Measurements from ENCODE around the gene EPX.

Gene EPX

DNA sequence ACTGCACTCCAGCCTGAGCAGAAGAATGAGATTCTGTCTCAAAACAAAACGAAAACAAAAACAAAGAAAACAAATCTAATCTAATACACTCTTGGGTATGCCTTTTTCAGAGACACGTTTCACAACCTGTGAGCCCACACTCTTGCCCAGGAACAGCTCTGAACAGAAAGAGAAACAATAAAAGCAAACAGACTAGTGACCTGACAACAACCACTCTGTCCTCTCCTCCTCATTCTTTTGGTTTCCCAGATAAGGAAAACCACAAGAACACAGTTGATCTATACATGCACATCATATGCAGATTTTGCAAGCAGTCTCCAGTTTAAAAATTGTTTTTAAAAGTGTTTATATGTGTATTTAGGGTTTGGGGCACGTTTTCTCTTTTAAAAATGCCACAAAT lies 25.2 kb downstream of the EPX start:
- TF ChIP-seq CSDC2 (CRISPR knock-in tag; IDR thresholded peaks at IDR 0.05) (no peak), ZFP30 (CRISPR knock-in tag; IDR thresholded peaks at IDR 0.05) (no peak), RARB (CRISPR knock-in tag; IDR thresholded peaks at IDR 0.05) (no peak), ARNTL (CRISPR knock-in tag; IDR thresholded peaks at IDR 0.05; ENCODE audit: borderline replicate concordance, low read depth) (no peak)
- TF ChIP-seq, protein P1, sequence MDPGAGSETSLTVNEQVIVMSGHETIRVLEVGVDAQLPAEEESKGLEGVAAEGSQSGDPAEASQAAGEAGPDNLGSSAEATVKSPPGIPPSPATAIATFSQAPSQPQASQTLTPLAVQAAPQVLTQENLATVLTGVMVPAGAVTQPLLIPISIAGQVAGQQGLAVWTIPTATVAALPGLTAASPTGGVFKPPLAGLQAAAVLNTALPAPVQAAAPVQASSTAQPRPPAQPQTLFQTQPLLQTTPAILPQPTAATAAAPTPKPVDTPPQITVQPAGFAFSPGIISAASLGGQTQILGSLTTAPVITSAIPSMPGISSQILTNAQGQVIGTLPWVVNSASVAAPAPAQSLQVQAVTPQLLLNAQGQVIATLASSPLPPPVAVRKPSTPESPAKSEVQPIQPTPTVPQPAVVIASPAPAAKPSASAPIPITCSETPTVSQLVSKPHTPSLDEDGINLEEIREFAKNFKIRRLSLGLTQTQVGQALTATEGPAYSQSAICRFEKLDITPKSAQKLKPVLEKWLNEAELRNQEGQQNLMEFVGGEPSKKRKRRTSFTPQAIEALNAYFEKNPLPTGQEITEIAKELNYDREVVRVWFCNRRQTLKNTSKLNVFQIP (CRISPR knock-in tag; IDR thresholded peaks at IDR 0.05; ENCODE audit: borderline replicate concordance, low read depth): no peak
- no peak for ATAC-seq

DNA sequence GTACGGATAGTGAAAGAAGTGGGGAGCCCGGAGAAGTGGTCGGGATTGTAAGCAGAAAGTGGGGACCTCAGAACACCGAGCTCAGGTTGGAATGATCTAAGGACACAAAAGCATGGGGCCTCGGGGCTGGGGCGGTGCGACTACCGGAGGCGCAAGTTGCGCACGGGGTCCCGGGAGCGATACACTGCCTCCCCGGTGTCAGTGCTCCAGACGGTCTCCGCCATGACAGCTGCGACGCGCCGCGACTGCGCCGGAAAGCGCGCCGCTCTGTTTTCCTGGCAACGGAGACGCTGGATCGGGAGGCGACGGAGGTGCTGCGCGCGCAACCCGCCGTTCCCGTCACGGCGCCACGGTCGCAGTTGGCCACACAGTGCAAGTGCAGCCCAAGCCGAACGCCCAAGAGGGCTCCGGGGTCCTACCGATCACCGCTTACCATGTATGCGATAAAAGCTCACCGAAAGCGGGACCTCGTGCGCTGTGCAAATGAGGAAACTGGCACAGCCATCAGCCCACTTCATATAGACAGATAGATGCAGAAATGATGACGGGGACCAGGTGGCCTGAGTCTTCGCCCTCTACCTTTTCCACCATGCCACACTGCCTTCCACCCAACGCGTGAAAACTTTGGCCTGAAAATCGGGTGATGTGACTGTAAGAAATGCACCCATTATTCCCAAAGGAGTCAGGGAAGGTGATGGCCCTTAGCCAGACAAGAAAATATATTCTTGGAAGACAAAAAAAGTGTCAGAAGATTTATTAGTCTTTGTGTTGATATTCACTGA lies 26.7 kb downstream of the EPX start, which contains the start of gene MKS1:
TSS of gene MKS1 (minus strand) at position 249 of the 782 bp plus-strand sequence. CDS start at position 224, 25 bp downstream.
- peak; percentile 99 for ATAC-seq
- TF ChIP-seq, protein P2, sequence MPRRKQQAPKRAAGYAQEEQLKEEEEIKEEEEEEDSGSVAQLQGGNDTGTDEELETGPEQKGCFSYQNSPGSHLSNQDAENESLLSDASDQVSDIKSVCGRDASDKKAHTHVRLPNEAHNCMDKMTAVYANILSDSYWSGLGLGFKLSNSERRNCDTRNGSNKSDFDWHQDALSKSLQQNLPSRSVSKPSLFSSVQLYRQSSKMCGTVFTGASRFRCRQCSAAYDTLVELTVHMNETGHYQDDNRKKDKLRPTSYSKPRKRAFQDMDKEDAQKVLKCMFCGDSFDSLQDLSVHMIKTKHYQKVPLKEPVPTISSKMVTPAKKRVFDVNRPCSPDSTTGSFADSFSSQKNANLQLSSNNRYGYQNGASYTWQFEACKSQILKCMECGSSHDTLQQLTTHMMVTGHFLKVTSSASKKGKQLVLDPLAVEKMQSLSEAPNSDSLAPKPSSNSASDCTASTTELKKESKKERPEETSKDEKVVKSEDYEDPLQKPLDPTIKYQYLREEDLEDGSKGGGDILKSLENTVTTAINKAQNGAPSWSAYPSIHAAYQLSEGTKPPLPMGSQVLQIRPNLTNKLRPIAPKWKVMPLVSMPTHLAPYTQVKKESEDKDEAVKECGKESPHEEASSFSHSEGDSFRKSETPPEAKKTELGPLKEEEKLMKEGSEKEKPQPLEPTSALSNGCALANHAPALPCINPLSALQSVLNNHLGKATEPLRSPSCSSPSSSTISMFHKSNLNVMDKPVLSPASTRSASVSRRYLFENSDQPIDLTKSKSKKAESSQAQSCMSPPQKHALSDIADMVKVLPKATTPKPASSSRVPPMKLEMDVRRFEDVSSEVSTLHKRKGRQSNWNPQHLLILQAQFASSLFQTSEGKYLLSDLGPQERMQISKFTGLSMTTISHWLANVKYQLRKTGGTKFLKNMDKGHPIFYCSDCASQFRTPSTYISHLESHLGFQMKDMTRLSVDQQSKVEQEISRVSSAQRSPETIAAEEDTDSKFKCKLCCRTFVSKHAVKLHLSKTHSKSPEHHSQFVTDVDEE (CRISPR knock-in tag; IDR thresholded peaks at IDR 0.05): peak; percentile 84; the same call in 1 of the 2 replicates
- no peak for TF ChIP-seq OSR1 (CRISPR knock-in tag; IDR thresholded peaks at IDR 0.05)
- 0 out of 2 replicates have a peak, but pooled peaks have one; percentile 47 for TF ChIP-seq SNAI2 (CRISPR knock-in tag; IDR thresholded peaks at IDR 0.05)

DNA sequence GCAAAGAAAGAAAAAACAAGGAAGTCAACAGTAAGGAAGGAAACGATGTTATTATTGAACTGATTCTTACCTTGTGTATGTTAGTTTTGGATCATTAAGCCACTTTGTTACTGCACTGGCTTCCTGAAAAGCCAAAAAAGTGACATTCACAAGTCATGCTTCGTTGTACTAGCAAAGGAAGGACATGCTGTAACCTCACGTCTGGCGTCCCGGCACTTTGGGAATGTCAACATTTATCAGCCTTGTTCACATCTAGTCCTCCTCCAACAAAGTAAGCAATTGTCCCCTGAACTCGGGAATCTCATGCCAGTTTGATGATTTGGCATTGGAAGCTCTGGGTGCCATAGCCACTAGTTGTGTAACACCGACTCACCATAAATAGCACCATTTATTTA lies 27.3 kb downstream of the EPX start:
- no peak for TF ChIP-seq ISL1 (CRISPR knock-in tag; IDR thresholded peaks at IDR 0.05)
- TF ChIP-seq, protein P2 (CRISPR knock-in tag; IDR thresholded peaks at IDR 0.05): no peak
- TF ChIP-seq SNAI2 (CRISPR knock-in tag; IDR thresholded peaks at IDR 0.05): no peak
- no peak for TF ChIP-seq GLIS3 (CRISPR knock-in tag; IDR thresholded peaks at IDR 0.05)
- no peak for TF ChIP-seq TCF4 (CRISPR knock-in tag; IDR thresholded peaks at IDR 0.05; ENCODE audit: borderline replicate concordance)
- no peak for TF ChIP-seq ZNF8 (CRISPR knock-in tag; IDR thresholded peaks at IDR 0.05)
- no peak for TF ChIP-seq TOX (CRISPR knock-in tag; IDR thresholded peaks at IDR 0.05; ENCODE audit: borderline replicate concordance)
- TF ChIP-seq OSR1 (CRISPR knock-in tag; IDR thresholded peaks at IDR 0.05): no peak
- no peak for TF ChIP-seq CSDC2 (CRISPR knock-in tag; IDR thresholded peaks at IDR 0.05)
- no peak for TF ChIP-seq ESRRG (CRISPR knock-in tag; IDR thresholded peaks at IDR 0.05)
- TF ChIP-seq, protein P3, sequence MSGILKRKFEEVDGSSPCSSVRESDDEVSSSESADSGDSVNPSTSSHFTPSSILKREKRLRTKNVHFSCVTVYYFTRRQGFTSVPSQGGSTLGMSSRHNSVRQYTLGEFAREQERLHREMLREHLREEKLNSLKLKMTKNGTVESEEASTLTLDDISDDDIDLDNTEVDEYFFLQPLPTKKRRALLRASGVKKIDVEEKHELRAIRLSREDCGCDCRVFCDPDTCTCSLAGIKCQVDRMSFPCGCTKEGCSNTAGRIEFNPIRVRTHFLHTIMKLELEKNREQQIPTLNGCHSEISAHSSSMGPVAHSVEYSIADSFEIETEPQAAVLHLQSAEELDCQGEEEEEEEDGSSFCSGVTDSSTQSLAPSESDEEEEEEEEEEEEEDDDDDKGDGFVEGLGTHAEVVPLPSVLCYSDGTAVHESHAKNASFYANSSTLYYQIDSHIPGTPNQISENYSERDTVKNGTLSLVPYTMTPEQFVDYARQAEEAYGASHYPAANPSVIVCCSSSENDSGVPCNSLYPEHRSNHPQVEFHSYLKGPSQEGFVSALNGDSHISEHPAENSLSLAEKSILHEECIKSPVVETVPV (CRISPR knock-in tag; IDR thresholded peaks at IDR 0.05): no peak
- no peak for TF ChIP-seq ZFP30 (CRISPR knock-in tag; IDR thresholded peaks at IDR 0.05)
- TF ChIP-seq ZNF70 (CRISPR knock-in tag; IDR thresholded peaks at IDR 0.05): no peak
- TF ChIP-seq, protein P4, sequence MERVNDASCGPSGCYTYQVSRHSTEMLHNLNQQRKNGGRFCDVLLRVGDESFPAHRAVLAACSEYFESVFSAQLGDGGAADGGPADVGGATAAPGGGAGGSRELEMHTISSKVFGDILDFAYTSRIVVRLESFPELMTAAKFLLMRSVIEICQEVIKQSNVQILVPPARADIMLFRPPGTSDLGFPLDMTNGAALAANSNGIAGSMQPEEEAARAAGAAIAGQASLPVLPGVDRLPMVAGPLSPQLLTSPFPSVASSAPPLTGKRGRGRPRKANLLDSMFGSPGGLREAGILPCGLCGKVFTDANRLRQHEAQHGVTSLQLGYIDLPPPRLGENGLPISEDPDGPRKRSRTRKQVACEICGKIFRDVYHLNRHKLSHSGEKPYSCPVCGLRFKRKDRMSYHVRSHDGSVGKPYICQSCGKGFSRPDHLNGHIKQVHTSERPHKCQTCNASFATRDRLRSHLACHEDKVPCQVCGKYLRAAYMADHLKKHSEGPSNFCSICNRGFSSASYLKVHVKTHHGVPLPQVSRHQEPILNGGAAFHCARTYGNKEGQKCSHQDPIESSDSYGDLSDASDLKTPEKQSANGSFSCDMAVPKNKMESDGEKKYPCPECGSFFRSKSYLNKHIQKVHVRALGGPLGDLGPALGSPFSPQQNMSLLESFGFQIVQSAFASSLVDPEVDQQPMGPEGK (CRISPR knock-in tag; IDR thresholded peaks at IDR 0.05; ENCODE audit: borderline replicate concordance): no peak
- ATAC-seq: no peak

Measured in SK-N-SH treated with all-trans-retinoic acid at 6 μM for 48 hours (cell line).